ENCODE data around the gene NBPF10.
"Not testable (repeated sequence)": the region's sequence is repeated elsewhere in the genome, so short reads cannot be mapped to it uniquely, and the experiment has no call there.

Gene NBPF10, protein sequence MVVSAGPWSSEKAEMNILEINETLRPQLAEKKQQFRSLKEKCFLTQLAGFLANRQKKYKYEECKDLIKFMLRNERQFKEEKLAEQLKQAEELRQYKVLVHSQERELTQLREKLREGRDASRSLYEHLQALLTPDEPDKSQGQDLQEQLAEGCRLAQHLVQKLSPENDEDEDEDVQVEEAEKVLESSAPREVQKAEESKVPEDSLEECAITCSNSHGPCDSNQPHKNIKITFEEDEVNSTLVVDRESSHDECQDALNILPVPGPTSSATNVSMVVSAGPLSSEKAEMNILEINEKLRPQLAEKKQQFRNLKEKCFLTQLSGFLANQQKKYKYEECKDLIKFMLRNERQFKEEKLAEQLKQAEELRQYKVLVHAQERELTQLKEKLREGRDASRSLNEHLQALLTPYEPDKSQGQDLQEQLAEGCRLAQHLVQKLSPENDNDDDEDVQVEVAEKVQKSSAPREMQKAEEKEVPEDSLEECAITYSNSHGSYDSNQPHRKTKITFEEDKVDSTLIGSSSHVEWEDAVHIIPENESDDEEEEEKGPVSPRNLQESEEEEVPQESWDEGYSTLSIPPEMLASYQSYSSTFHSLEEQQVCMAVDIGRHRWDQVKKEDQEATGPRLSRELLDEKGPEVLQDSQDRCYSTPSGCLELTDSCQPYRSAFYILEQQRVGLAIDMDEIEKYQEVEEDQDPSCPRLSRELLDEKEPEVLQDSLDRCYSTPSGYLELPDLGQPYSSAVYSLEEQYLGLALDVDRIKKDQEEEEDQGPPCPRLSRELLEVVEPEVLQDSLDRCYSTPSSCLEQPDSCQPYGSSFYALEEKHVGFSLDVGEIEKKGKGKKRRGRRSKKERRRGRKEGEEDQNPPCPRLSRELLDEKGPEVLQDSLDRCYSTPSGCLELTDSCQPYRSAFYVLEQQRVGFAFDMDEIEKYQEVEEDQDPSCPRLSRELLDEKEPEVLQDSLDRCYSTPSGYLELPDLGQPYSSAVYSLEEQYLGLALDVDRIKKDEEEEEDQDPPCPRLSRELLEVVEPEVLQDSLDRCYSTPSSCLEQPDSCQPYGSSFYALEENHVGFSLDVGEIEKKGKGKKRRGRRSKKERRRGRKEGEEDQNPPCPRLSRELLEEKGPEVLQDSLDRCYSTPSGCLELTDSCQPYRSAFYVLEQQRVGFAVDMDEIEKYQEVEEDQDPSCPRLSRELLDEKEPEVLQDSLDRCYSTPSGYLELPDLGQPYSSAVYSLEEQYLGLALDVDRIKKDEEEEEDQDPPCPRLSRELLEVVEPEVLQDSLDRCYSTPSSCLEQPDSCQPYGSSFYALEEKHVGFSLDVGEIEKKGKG (N-terminal part only)

DNA sequence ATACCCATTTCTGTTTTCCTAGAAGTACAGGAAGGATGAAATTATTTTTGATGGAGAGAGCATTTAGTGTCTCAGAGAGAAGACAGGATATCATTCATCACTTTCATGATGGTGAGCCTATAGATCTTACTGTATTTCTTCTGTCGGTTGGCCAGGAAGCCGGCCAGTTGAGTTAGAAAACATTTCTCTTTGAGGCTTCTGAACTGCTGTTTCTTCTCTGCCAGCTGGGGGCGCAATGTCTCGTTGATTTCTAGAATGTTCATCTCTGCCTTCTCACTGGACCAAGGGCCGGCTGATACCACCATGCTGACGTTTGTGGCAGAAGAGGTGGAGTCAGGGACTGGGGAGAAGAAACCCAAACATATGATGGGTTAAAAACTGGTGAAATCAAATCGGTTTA is at the start of gene NBPF10:
TSS of gene NBPF10 (minus strand) at position 340 of the 400 bp plus-strand sequence. CDS start at position 305, 35 bp downstream.
- not testable (repeated sequence) for DNase-seq

DNA sequence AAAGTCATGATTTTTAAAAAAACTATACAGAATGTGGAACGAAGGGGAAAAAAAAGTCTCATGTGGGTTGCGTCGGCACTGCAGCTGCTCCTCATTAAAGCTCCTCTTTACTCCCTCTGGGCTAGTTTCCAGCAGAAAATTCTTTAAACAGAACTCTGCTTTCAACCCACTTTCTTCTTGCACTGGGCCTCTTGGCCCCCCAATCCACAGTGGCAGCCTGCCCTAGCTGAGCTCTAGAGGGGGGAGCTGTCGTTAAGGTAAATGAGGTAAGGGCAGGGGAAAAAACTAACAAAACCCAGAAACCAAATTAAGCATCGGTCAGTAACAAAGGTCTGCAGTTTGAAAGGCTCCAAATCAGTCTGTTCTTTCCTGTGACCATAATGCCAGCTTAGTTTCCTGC is 29.9 kb upstream of the NBPF10 start:
- DNase-seq: not testable (repeated sequence)

- not testable (repeated sequence) for DNase-seq
Observed at GRCh38 chr1:146167740-146168139, 23.1 kb upstream of the NBPF10 start.

DNA sequence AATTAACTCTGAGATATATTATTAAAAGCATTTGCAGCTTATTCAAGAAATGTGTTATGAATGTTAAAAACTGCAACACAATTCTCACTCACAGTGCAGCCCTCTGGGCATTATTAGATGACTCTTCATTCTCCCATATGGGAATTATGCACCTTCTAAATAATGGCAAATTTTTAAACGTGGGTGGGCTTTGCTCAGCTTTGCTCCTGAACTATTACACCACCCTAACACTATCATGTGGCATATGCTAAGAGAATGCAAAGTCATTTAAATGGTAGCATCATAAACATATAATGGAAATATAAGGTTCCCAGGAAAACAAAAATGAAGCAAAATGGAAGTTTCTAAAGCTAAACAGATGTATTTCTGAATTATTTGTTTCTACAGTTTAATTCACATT is 22.7 kb upstream of the NBPF10 start:
- not testable (repeated sequence) for DNase-seq
